ENCODE results near the gene LYRM4.

The LYRM4 gene

DNA sequence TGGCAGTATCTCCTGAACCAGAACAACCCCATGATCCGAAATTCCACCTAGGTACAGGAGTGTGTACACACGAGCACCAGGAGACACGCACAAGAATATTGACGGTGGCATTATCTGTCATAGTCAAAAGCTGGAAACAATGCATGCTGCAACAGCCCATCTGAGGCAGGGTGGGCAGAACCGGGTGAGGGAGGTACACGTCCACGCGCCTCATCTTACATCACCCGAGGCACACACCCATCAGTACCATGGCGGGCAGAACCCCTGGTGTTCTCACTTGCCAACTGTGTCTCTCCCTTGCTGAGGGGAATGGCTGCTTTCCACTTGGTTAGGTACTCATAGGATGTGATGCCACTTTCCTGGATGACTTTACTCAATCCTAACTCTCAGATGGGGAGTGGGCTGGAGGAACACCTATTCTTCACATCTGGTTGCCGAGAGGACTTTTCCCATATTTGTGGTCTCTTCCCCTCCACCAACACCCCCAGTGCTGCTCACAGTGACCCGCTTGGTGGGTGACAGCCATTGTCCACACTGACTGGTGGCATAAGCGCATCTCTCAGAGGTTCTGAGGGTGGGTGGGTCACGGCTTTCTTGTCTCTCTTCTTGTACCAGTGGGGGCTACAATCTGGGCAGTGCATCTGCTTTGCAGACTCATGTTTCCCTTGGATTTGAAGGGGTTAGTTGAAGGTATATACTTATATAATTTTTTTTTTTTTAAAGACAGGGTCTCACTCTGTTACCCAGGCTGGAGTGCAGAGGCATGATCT lies 162.1 kb downstream of the LYRM4 start:
- DNase-seq (ENCODE audit: low read depth) = no peak

DNA sequence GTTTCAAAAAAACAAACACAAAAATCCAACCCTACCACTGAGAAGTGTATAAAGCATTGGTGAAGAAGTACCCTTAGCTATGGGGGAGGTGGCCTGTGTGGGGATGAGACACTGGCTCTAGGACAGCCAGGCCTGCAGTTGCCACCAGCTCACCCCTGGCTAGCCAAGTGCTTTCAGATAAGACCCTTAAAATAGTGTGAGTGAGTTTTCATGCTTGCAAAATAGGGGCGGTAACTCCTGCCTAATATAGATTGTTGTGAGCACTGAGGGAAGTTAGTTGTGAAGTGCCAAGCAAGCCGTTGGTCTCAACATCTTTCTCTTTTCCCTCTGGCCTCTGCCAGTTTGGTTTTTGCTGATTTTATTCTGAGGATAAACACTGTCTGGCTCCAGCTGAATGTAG lies 164.3 kb downstream of the LYRM4 start:
- DNase-seq (ENCODE audit: low read depth) = no peak

DNA sequence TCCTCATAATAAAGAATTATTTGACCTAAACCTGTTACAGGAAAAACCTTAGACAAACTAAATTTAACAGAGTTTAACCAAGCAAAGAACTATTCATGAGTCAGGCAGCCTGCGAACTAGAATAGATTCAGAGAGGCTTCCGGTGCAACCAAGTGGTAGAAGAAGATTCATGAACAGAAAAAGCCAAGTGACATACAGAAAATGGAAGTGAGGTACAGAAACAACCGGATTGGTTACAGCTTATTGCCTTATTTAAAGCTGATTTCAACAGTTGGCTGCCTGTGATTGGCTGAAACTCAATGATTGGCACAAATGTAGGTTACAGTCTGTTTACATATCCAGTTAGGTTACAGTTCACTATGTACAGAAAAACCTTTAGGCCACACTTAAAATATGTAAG lies 165.5 kb downstream of the LYRM4 start:
- DNase-seq (ENCODE audit: low read depth) = no peak

DNA sequence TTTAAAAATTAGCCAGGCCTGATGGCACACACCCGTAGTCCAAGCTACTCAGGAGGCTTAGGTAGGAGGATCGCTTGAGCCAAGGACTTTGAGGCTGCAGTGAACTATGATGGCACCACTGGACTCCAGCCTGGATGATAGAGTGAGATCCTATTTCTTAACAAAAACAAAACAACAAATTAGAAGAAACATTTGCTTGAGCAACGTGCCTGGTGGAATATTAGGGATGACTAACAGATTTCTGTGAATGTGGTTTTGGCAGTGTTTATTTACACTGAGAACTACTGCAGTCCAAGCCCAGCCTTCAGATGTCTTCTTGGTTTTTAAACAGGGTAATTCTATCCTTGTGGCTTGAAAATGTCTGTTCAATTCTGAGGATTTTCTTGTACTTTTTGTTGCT lies 166.4 kb downstream of the LYRM4 start:
- DNase-seq (ENCODE audit: low read depth) = peak; percentile 41

DNA sequence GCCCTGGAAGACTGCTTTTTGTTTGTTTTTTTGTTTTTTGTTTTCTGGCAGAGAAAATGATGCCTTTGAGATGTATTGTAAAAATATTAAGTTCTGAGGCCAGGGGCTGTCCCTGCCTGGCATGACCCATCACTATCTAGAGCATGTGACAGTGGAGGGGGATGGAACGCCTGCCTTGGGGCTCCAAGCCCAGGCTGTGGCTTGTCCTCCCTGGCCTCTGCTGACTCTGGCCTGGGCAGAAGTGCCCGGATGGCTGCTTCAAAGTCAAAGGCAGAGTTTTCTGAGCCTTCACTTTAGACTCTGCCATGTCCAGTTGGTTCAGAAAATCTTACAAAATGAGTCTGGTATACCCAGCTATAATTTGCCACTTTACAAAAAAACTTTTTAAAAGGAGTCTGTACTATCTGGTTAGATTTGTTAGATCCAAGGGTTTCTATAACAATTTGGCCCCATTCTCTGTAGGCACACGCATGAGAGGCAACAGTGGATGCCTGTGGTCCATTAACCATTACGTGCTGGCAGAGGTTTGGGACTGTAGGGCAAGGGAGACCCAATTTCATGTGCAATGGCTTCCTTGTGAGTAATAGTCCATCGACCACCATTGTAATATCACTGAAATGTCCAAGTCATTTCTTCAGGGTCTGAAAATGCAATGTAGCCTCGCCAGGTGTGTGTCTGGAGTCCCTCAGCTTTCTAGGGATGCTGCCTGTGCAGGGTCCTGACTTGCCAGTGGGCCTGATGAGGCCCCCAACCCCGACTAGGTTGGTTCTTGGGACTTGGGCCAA lies 167.3 kb downstream of the LYRM4 start:
- DNase-seq (ENCODE audit: low read depth) = no peak

DNA sequence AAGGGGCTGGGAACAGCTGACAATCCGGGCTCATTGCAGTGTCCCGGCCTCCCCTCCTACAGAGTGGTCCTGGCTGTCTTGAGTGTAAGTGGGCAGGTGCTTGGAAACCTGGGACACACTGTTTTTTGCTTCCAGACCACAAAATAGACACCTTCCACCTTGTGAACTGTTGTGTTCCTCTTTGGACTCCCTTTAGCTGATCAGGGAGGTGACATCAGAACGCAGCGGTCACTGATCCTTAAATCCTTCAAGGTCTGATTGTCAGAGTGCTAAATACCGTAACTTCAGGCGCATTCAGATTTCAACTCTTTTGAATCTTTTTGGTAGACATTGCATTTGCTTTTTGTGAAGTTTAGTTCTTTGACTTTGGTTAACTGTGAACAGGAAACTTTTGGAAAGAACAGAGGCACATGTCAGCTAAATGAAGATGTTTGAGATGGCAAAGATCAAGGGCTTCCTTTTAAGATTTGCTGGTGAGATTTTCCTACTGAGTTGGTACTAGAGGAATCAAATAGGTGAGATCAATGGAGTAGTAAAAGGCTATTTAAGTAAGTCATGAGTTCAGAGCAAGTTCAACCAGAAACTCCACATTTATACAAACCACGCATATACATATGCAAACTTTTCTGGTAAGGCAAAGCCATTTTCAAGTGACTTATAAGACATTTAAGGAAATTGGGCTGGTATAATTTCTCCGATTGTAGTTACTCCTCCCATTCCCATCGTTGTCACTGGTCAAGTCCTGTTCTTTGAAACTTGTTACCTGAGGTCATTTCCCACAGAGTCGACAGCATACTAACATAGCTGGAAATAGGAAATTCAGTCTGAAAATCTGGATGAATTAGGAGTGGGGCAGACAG lies 169.3 kb downstream of the LYRM4 start:
- no peak for DNase-seq (ENCODE audit: low read depth)

DNA sequence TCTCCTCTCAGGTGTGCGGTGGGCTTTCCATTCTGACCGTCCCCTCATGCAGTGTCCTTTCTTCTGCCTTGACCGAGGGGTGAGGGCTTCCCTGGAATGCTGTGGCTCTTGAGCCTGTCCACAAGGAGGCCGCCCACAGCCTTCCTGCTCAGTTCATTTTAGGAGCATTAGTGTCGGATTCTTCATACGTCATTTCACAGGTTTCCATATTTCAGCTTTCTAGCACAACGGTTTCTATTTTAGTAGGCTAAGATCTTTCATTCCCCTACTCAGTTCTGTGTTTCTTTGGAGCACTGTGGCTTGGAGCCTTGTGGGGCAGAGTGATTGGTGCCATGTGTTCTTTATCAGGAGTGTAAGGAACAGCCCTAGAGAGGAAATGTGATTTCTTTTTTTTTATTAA lies 170.1 kb downstream of the LYRM4 start:
- no peak for DNase-seq (ENCODE audit: low read depth)

DNA sequence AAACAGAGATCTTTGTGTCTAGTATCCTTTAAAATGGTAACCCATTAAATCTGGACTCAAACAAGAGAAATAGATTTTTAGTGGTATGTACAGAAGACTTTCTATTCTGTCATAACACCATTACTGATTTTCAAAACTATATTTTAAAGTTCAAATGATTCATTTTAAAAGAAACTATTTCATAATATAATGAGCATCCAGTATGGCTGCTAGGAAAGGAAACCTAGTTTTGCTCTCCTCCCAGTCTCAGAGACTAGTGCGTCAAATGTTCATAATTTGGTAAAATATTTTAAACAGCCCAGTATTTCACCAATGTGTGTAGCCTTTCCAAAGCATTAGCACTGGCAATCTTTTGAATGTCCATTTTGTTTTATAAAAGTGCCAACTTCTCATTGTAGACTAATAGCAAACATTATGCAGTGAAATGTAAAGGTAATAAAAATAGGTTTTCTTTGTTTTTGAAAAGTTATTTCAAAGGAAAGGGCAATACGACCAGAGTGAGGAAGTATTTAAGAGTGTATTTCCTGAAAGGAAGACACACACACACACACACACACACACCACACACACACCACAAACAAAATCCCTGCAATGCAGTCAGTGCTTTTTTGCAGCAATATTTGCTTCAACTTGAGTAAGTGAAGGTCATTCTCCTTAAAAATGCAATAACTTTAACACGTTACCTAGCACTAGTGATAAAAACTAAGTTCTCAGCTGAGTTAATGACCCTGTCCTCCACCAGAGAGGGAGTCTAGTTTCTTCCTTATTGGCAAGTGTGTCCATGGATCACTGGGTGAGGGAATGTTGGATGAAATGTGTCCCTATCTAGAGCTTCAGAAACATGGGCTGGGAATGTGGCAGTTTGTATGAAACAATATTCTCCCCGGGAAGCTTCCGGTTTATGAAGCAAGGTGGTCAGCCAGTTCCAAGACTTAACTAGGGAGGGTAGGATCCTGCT lies 171.0 kb downstream of the LYRM4 start:
- no peak for DNase-seq (ENCODE audit: low read depth)

DNA sequence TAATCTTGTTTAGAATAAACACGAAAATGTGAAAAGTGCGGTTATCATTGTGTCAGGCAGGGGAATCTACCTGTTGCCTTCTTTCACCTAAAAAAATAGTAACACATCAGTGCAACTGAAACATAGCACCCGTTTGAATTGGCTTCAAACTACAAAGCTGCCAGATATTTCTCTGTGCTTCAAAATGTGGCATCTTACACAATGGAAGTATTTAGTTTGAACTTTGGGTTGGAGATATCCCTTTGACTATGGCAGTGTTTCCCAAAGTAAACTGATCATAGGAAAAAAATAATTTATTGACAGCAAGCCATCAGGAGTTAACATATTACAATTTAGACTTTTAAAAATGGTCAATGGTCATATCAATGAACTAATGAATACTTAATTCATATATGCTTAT lies 172.0 kb downstream of the LYRM4 start:
- DNase-seq (ENCODE audit: low read depth) = no peak

DNA sequence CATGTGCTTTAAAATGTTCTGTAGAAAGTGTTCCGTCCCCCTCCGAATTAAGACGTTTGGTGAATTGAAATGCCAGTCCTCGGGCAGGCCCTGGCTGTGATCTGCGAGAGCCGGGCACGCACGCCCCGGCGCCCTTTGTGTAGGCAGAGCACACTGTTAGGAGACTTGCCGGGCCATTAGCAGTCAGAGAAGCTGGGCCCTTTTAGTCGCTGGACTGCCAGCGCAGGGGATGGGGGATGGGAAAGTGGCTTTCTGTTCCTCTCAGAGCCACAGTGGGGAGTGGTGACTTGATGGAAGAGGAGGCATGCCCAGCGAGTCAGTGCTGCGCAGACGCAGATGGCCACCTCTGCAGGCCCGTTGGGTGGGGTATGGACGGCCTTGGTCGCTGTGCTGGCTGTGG lies 173.4 kb downstream of the LYRM4 start:
- no peak for DNase-seq (ENCODE audit: low read depth)

DNA sequence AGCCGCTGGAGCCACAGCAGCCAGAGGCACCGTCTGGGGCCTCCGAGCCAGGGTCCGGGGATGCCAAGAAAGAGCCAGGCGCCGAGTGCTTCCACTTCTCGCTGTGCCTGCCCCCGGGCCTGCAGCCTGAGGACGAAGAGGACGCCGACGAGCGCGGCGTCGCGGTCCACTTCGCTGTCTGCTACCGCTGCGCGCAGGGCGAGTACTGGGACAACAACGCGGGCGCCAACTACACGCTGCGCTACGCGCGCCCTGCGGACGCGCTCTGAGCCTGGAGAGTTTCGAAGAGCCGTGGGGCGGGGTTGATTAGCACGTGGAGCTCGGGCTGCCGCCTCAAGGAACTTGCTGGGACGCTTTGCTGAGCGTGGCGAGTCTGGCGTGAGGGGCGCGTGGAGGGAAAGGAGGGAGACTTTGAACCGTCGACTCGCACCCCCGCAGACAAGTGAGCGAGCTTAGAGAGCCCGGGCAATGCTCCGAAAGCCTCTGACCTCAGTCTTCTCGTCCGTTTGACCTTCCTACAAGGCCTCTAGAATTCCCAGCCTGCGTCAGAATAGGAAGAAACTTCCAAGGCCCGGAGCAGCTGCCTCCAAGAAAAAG lies 174.4 kb downstream of the LYRM4 start:
- no peak for DNase-seq (ENCODE audit: low read depth)

DNA sequence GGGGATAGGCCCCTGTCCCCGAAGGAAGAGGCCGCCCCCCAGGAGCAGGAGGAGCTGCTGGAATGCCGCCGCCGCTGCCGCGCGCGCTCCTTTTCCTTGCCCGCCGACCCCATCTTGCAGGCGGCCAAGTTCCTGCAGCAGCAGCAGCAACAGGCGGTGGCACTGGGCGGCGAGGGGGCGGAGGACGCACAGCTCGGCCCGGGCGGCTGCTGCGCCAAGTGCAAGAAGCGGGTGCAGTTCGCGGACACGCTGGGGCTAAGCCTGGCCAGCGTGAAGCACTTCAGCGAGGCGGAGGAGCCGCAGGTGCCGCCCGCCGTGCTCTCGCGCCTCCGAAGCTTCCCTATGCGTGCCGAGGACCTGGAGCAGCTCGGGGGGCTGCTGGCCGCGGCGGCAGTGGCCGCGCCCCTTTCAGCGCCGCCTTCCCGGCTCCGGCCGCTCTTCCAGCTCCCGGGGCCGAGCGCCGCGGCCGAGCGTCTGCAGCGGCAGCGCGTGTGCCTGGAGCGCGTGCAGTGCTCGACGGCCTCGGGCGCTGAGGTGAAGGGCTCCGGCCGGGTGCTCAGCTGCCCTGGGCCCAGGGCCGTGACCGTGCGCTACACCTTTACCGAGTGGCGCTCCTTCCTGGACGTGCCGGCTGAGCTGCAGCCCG lies 175.0 kb downstream of the LYRM4 start:
- DNase-seq (ENCODE audit: low read depth) = no peak

DNA sequence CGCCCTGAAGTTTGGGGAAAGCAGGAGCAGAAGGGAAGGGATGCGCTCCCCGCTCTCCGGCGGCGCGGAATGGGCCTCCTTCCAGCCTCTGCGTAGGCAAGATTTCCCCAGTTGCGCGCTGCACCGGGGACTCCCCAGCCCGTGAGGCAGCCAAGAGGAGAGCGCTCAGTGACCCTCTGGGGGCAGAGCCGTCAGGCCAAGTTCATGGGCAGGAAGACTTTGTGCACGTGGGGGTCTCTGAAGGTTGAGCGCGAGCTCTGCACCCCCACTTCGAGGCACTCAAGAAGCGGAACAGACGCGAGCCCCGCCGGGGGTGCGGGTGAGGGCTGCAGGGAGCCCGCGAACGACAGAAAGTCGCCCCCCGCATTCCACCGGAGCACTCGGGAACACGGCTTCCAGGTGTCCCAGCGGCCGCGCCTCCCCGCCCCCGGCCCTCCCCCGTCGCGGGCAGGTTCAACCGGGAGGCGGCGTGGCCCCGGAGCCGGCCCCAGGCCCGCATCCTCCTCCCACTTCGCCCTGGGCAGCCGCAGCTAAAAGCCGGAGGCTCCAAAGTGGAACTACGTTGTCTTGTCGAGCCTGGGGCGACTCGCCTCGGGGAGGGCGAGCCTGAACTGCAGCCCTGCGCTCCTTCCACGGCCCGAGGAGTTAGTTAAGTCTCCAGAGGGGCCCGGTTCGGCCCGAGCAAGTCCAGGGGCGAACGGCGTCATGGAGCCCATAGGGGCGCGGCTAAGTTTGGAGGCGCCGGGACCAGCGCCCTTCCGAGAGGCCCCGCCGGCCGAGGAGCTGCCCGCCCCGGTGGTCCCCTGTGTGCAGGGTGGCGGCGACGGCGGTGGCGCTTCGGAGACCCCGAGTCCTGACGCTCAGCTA lies 175.7 kb downstream of the LYRM4 start, which contains the start of gene PPP1R3G:
Gene PPP1R3G, plus strand, starts transcription at position 561 of the 867 bp plus-strand sequence. Its CDS starts 145 bp downstream, at position 706.
- DNase-seq (ENCODE audit: low read depth) = no peak

DNA sequence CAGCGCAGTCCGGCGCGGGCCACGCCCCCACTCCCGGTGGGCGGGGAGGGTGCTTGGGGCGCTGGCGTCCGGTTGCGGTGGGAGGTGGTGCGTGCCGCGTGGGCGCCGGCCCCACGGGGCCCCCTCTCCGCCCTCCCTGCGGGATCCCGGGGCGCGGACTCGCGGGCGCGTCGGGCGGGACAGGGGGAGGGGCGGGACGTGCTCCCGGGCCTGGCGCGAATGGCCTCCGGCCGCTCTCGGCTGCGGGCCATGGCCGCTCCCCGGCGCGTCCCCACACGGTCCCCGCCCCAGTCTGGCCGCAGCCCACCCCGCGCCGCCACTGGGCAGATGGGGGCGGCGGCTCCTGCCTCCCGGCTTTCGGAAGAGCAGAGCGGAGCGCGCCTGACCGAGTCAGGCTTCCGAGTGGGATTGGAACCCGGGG lies 176.4 kb downstream of the LYRM4 start:
- no peak for DNase-seq (ENCODE audit: low read depth)

DNA sequence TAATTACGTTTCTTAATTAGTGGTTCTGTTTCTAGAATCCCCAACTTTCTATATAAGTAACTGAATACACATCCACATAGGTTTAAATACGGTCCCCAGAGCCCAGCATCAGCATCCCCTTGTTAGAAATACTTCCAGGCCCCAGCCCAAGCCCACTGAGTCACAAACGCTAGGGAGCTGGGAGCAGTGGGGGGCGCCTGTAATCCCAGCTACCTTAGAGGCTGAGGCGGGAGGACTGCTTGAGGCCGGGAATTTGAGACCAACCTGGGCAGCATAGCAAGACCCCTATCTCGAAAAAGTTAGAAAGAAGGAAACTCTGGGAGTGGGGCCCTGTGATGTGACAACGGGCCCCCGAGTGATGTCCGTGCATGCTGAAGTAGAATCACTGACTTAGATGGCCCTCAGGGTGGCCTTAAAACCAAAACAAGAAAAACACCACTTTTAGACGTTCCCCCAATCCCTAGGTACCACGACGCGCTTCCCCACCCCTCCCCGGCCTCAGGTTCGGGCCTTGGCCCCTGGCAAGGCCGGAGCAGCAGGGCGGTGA lies 176.9 kb downstream of the LYRM4 start:
- DNase-seq (ENCODE audit: low read depth) = no peak

DNA sequence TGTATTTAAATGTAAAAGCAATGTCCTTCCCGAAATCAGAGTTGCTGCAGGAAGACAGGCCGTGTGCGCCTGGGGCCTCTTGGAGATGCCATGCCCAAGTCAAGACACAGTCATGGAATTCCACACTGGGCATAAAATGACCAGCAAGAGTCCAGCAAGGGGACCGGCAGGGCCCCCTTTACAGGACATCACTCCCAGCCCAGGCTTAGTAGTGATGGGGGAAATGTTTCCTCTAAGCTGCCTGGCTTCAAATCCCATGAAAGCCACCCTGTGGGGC lies 177.5 kb downstream of the LYRM4 start:
- no peak for DNase-seq (ENCODE audit: low read depth)

DNA sequence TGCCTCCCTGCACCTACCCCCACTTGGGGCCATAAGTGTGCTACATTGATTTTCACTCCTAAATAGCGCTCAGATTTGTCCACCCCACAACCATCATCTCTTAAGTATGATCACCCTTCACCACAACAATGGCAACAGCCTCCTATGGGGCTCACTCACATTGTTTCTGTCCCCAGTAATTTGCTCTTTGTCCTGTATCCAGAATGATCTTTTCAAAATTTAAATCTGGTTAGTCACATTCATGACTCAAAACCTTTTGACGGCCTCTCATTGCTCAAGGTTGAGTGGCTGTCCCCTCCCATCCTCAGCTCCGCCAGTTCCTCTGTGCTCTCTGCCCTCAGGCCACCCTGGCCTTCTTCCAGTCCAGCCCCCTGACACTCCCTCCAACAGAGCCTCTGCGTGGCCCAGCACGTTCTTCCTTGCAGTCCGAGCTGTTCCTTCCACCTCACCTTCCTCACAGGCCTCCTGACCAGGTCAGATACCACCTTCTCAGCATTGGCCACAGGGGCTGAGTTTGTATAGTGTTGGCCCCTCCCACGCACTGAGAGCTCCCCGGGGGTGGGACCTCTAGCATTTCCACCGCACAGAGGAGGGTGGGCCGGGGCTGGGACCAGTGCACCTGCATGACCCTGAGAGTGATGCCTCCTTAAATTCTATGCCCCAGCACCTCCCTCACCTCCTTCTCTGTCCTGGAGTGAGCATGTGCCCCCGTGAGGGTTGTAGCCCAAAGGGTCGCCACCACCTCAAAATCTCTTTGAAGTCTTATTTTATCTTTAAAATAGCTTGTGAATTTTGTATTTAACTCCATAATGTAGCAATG lies 178.1 kb downstream of the LYRM4 start:
- peak; percentile 40 for DNase-seq (ENCODE audit: low read depth)

DNA sequence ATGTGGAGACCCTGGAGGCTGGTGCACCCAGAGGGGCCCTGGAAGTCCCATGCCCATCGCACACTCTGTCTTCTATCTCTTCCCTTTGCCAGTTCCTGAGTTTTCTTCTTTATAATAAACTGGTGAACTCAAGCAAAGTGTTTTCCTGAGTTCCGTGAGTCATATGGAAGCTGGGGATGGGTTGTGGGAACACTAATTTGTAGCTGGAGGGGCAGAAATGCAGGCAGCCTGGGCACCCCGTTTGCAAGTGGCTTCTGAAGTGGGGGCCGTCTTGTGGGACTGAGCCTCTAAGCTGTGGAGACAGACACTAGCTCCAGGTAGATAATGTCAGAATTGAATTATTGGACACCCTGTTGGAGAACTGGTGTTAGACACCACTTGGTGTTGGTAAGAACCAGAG lies 178.8 kb downstream of the LYRM4 start:
- no peak for DNase-seq (ENCODE audit: low read depth)

Data from HS-27A (cell line).